ENCODE results near the gene CDC42EP4. TPM values are rescaled to one million over a fixed set of nuclear protein-coding genes. Genes with fewer than 3 reads are reported as not detected.
A peak's percentile ranks its signal among the peaks of the same experiment; 100 is the strongest.
"Not testable (repeated sequence)": the region's sequence is repeated elsewhere in the genome, so short reads cannot be mapped to it uniquely, and the experiment has no call there.

Gene CDC42EP4
- total RNA-seq, 1 experiment from 2014 or later: 16.6 TPM

DNA sequence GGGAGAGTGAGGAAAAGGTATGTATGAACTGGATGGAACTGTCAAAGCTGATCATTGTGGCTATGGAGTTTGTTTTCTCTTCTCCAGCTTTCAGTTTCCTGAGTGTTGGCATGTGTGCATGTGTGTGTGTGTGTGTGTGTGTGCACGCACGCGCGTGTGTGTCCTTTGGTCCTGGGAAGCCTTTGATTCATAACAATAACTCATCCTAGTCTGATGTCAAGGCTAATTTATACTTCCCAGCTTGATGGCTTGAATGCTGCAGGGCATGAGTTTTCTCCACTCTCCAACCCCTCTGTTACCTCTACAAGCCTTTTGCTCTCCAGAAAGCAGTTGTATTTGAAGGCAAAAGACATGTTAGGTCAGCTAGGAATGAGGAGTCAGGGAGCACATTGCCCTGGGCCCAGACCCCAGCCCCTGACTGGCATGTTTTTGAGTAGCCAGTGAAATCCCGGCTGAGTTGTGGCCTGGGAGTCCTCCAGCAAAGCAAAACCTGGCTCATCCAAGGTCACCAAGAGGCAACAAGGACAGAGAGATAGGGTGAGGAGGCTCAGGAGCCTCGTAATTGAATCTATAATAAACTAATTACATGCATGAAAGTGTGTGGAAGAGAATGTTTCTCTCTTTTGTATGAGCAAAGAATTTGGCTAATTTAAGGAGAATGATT, 8.9 kb upstream of the CDC42EP4 start:
- DNase-seq (ENCODE audit: low read depth): peak; percentile 46

DNA sequence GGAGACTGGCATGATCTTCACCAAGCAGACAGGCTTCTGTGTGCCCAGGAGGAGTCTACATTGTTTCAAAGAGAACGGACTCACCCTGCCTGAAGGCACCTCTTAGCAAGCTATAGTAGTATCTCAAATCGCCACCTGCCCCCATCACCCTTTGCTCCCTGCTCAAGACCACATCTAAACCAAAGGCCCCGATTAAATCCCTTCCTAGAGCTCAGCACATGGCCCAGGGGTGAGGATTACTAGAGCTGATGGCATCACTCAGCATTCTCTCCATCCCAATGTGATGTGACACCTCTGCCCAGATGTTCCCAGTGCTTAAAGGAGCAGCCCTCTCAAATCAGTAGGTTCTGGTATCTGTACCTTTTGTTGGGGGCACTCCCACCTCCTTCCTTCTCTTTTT, 8.0 kb upstream of the CDC42EP4 start:
- no peak for DNase-seq (ENCODE audit: low read depth)

DNA sequence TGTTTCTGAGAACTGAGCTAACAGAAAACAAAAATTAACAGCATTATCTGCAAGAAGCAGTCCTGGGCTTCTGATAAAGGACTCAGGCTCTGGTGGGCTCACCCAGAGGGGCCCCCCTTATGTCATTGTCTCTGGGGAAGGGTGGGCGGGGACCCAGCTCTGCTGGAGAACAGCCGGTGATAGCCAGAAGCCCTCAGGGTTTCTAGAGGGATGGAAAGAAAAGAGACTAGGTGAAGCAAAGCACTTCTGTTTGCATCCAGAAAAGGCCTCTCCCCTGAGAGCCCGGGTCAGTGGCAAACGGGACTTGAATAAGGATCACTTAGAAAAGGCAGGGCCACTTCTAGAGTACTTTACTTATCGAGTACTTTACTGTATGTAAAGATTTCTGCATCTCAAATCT, 7.0 kb upstream of the CDC42EP4 start:
- no peak for DNase-seq (ENCODE audit: low read depth)

DNA sequence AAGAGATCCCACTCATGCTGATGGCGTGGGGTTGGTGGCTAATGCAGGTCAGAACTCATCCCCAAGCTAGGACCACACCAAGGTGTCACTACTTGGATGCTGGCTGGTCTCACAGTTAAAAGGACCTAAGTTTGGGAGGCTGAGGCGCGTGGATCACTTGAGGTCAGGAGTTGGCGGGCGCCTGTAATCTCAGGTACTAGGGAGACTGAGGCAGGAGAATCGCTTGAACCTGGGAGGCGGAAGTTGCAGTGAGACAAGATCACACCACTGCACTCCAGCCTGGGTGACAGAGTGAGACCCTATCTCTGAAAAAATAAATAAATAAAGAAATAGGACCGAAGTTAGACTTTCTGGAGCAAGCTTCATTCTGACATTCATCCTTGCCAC, 6.6 kb upstream of the CDC42EP4 start:
- DNase-seq (ENCODE audit: low read depth): no peak

DNA sequence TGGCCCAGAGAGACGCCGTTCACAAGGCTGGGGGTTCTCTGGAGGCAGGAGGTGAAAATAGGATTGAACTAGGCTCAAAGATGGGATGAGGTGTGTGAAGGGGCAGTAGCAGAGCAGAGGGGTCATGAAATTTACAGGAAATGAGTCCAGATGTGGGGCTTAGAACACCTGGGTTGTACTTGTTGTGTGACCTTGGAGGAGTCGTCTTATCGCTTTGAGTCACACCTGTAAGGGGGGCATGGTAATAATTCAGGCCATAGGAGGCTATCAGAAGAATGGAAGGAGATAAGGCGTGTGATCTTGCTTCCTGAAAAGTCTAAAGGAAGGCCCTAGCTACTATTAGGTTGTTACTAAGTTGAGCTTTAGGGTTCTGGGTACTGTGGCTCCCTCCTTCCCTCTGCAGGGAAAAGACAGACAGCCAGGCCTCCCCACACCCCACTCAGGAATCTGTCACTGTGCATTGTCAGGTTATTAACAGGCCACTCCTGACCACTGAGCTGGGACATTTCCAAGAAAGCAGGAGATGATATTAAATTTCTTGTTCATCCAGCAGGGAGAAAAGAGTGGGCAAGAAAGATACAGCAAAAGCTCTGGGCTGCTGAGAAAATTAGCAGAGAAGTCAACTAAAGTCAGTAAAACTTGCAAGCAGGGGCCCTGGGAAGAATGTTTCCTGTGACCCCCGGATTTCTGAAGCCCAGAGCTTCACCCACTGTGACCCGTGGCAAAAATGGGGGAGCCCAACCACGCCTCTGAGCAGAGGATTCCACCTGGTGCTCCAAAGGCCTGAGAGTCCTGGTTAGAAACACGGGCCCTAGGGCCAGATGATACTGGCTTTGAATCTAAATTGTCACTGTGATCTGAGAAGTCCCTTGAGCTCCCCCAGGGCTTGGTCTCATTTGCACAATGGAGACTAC, 6.0 kb upstream of the CDC42EP4 start:
- DNase-seq (ENCODE audit: low read depth): no peak

DNA sequence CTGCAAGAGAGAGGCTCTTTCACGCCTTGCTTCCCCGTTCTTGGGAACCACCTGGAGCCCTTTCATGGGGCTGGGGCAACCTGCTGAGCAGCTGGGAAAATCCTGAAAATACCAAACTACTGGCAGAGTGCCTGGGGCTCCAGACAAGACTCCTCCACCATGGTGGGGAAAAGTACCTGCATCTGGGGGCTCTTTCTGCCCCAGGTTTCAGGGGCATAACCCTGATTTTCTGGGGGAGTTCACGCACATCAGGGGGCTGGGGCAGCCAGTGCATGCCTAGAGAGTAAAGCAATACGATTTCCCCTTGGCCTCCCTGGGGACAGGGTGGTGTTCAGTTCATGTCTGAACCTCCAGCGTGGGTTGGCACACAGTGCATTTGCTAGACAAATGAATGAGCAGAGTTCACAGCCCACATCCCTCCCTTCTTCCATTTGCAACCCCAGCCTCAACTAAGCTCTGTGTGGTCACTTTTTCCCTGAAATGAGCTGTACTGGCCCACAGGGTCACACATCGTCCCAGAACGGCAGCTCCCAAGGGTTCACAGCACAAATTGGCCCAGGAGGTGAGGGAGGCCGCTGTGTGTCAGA, 5.2 kb upstream of the CDC42EP4 start:
- DNase-seq (ENCODE audit: low read depth): no peak

DNA sequence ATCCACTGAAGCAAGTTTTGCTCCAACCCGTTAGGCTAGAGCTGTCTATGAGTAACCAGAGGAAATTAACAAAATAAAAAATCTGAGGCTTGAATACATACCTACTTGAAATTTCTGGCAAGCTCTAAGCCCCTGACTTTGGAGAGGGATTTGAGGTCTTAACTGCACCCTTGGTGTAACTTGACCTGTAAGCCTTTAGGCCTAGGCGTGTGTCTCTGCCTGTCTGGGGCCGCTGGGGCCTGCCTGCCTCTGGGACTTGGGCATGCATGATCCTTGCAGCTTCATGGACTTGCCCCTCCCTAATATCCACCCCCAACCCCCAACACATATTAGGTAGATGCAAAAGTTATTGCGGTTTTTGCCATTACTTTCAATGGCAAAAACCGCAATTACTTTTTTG, 3.7 kb upstream of the CDC42EP4 start:
- DNase-seq (ENCODE audit: low read depth): no peak

DNA sequence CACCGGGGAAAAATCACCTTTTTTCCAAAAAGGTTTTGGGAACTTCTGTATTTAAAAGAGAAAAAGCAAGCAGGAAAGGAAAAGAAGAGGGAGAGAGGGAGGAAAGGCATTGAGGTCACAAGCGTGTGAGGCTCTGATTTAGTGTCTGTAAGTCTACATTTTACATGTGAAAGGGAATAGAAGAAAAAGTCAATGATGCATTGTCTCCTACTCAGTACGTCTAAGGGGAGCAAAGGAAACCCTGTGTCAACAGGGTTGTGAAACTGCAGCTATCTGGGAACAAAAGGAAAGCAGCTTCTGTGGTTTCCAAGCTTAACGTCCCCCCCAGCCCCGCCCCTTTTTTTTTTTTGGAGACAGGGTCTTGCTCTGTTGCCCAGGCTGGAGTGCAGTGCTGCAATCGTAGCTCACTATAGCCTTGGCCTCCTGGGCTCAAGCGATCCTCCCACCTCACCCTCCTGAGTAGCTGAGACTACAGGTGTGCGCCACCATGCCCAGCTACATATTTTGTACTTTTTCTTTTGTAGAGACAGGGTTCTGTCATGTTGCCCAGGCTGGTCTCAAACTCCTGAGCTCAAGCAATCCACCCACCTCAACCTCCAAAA, 1.8 kb upstream of the CDC42EP4 start:
- DNase-seq (ENCODE audit: low read depth): no peak

DNA sequence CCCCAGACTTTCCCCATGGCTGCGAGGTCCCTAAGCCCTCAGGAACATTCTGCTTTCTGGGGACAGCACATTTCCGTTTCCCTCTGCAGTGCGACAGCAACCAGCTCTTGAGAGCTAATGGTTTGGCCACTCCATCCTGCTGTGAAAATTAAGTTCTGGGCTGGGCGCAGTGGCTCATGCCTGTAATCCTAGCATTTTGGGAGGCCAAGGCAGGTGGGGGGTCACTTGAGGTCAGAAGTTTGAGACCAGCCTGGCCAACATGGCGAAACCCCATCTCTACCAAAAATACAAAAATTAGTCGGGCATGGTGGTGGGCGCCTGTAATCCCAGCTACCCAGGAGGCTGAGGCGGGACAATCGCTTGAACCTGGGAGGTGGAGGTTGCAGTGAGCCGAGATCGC, 1.1 kb upstream of the CDC42EP4 start:
- not testable (repeated sequence) for DNase-seq (ENCODE audit: low read depth)

DNA sequence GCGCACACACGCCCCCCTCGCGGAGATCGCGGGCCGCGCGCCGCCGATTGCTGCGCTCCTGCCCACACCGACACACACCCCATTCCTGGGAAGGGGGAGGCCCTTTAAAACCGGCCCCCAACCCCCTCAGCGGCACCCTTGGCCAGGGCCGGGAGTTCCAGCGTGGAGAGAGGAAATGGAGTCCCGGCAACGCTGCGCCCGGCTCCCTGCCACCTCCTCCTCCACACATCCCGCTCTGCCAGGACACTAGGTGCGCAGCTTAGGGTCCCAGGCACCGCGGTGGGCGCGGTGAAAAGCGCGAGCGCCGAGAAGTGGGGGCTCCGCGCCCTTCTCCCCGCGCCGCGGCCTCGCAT, 397 bp downstream of the CDC42EP4 start:
- DNase-seq (ENCODE audit: low read depth): no peak

DNA sequence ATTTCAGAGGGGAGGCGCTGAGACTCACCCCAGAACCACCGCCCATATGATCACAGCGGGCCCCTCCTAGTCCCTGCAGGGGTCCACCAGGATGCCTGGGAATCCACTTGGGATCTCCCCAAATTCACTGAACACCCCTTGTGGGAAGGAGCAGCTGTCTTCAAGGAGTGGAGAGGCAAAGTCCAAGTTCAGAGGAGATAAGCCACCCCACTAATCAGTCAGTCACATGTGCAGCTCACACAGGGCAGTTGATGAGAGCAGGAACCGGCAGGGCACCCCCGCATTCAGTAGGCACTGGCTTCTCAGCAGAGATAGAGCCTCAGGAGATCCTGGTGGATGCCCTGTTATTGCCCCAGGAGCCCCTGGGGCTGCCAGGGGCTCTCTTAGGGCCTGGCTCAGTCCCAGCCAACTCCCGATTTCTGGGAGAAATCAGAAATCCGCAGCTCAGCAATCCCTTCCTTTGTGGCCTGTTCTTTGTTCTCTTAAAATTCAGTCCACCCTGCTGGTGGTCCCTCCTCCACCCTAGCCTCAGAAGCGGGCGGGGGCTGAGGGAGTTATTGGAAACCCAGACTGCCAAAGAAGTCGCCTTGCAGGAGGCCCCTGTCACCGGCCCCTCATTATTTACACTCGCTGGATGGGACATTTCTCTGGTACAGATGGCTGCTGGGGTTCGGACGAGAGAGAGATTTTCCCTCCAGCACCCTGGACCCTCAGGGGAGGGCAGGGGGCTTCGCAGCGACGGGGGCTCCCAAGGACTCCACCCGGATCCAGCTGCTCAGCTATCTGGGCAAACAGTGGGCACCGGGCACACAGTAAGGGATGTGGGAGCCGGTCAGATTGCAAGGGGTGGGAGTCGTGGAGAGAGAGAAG, 1.8 kb downstream of the CDC42EP4 start:
- DNase-seq (ENCODE audit: low read depth): no peak

DNA sequence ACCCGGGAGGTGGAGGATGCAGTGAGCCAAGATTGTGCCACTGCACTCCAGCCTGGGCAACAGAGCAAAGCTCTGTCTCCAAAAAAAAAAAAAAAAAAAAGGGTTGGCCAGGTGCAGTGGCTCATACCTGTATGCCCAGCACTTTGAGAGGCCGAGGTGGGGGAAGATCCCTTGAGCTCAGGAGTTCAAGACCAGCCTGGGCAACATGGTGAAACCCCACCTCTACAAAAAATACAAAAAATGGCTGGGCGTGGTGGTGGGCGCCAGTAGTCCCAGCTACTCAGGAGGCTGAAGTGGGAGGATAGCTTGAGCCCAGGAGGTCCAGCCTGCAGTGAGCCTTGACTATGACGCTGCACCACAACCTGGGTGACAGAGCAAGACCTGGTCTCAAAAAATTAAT, 2.8 kb downstream of the CDC42EP4 start:
- DNase-seq (ENCODE audit: low read depth): not testable (repeated sequence)

DNA sequence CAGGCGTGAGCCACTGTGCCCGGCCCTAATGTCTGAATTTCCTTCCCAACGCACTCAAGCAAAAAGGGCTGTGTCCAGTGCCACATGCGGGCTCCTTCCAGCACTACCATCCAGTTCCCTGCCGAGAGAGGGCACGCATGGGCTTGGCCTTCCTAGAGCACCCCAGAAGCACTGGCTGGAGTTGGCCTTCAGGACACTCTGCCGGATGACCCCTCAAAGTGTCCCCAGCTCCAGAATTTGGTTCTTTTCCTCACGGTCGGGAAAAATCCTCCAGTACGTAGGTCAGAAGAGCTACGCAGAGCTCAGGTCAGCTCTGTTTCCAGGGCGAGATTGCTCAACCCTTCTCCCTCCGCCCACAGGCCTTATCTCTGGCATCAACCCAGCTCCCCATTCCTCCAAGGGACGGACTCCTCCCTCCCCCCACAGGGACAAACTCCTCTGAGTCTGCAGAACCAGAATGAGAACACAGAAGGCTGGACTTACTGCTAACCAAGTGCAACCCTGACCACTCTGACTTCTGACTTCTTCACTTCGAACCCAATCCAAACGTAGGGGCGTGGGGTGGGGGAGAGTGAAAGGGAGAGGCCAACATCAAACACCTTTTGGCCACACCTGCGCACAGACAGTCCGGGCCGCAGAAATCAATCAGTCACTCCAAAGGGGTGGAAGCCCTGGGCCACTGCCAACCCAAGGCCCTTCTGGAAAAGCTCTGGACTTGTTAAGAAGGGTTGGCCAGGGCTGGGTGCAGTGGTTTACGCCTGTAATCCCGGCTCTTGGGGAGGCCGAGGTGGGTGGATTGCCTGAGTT, 3.6 kb downstream of the CDC42EP4 start:
- peak; percentile 84 for DNase-seq (ENCODE audit: low read depth)

DNA sequence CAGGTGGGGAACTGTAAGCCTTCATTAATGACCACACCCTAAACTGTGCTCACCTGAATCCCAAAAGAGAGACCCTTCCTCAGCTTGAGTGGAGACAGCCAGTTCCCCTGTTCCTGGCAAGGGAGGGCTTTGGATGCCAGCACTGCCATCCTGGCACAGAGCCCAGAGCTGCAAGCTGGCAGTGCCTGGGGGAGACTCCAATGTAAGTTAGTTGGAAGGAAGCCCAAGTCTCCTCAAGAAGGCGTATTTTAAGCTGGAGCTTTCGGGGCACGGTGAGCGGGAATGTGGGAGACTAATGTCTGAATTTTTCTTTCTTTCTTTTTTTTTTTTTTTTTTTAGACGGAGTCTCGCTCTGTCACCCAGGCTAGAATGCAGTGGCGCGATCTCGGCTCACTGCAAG, 4.7 kb downstream of the CDC42EP4 start:
- DNase-seq (ENCODE audit: low read depth): peak; percentile 67

DNA sequence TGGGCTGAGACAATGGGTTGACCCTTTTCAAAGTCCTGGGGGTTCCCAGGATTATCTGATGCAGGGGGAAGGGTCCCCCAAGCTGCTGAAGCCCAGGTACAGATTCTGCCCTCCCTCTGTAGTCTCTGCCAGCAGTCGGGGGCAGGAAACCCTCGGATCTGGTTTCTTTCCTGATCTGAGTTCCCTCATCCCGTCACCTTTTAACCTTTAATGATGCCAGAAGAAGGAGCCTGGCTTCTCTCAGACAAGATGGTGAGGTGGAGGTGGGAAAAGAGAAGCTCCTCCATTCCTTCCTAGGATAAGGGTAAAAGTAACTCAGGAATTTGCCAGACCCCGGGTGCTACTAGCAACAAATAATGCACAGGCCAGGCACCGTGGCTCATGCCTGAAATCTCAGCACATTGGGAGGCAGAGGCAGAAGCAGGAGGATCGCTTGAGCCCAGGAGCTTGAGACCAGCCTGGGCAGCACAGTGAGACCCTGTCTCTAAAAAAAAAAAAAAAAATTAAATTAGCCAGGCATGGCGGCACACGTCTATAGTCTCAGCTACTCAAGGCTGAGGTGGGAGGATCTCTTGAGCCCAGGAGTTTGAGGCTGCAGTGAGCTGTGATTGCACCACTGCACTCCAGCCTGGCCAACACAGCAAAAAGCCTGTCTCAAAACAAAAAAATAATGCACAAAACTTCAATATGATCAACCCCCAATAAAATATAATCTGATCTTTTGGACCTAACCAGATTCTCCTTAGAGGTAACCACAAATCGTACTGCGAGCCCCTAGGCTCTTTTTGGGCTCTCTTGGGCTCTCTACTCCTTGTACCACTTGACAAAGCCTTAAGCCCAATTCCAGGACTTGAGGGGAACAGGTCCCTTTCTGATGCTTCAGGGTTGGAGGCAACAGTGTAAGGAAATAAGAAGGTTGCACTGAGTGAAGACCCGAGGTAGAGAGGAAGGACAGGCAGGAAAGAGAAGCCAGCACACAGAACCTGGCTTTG, 5.7 kb downstream of the CDC42EP4 start:
- no peak for DNase-seq (ENCODE audit: low read depth)

DNA sequence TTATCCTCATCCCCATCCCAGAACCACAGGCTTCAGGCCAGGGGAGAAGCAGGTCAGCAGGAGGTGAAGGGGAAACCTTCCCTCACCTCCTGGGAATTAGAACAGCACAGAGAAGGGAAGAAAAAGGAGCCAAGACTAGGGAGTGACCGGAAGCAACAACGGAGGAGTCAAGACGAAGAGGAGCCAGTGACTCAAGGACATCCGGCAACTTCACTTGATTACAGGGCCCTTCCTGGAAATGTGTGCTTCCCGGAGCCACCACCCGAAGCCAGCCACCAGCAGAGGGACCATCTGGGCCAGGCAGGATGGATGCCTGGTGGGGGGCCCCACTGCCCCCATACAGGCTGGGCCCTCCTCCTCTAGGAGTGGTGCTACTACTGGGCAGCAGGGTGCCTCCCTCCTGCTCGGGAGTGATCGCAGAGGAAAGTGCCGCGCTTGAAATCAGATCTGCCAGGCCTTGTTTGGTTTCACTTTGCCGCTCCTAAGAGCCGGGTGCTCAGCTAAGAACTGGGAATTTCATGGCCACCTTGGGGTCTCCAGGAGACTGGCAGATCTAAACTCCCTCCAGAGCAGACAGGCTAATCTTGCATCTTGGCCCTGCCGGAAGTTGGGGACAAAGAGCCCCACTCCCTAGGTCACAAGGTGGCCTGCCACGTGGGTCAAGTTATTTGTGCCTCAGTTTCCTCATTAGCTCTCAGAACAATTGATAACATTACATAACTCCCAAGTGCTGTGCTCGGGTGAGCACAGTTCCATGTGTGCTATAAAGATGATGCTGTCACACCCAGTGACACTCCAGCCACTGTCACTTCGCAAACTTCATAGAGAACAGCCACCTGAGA, 6.6 kb downstream of the CDC42EP4 start:
- peak; percentile 70 for DNase-seq (ENCODE audit: low read depth)

DNA sequence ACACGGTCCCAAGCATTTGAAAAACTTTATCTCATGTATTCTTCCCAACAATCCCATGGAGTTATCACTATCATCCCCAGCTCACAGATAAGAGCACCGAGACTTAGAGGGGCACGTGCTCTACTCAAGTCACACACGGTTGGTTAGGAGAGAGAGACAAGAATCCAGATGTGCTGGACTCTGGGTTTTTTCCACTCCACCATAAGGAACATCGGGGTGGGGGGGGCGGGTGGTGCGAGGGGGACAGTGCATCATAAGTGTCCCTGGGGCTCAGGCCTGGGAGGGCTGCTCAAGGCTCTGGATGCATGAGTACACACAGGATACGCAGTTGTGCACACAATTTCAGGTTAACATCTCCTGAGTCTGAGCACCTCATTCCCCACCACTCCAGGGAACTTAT, 7.4 kb downstream of the CDC42EP4 start:
- DNase-seq (ENCODE audit: low read depth): no peak

DNA sequence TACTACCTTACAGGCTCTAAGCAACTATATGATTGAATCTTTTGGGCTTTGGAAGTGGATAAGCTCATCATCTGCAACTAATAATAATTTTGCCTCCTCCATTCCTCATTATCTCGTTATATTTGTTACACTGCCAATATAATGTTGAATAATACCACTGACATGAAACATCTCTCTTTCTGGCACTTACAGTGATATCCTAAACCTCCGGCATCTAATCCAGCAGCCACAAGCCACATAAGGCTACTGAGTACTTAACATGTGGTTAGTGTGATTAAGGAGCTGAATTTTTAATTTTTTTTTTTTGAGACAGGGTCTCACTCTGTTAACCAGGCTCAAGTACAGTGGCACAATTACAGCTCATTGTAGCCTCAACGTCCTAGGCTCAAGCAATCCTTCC, 9.6 kb downstream of the CDC42EP4 start:
- DNase-seq (ENCODE audit: low read depth): peak; percentile 24

DNA sequence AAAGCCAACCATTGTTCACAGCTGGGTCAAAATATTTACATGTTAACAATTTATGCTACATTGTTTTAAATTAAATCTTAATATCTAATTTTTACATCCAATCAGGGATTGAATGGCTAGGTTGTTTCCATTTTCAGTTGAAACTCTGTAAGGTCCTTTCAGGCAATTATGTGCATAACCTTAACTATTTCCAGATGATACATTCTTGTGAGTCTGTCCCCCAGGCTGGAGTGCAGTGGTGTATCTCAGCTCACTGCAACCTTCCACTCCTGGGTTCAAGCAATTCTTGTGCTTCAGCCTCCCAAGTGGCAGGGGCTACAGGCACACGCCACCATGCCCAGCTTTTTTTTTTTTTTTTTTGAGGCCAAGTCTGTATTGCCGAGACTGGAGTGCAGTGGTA, 10.4 kb downstream of the CDC42EP4 start:
- no peak for DNase-seq (ENCODE audit: low read depth)

Data from M059J (cell line).